GM19193 (cell line): ENCODE results near the gene DCLK3.

Source experiments
- POLR2A ChIP-seq: IDR thresholded peaks from 4 replicates; pipeline ENCODE4 v1.6.1; 2011; ENCODE audit not compliant: insufficient read depth, insufficient read length; ENCODE audit errors: extremely low read depth

Gene DCLK3

GRCh38 chr3:36707623-36708409 is 56.5 kb downstream of the DCLK3 start:
- no peak for TF ChIP-seq POLR2A

- TF ChIP-seq POLR2A = no peak
Observed at GRCh38 chr3:36705015-36705414, 59.3 kb downstream of the DCLK3 start.

- TF ChIP-seq POLR2A = no peak
Observed at GRCh38 chr3:36704280-36704679, 60.1 kb downstream of the DCLK3 start.

- TF ChIP-seq POLR2A = no peak
Observed at GRCh38 chr3:36701249-36701572, 63.1 kb downstream of the DCLK3 start.

GRCh38 chr3:36700537-36701248 is 63.7 kb downstream of the DCLK3 start:
- TF ChIP-seq POLR2A = no peak

- no peak for TF ChIP-seq POLR2A
Observed at GRCh38 chr3:36698314-36698713, 66.0 kb downstream of the DCLK3 start.

GRCh38 chr3:36697229-36698001 is 66.9 kb downstream of the DCLK3 start:
- TF ChIP-seq POLR2A = no peak

- TF ChIP-seq POLR2A = no peak
Observed at GRCh38 chr3:36696799-36697198, 67.6 kb downstream of the DCLK3 start.

GRCh38 chr3:36695769-36696137 is 68.6 kb downstream of the DCLK3 start:
- TF ChIP-seq POLR2A = no peak

- no peak for TF ChIP-seq POLR2A
Observed at GRCh38 chr3:36695113-36695768, 69.1 kb downstream of the DCLK3 start.

GRCh38 chr3:36693670-36694069 is 70.7 kb downstream of the DCLK3 start:
- TF ChIP-seq POLR2A = no peak

GRCh38 chr3:36689560-36689959 is 74.8 kb downstream of the DCLK3 start:
- no peak for TF ChIP-seq POLR2A

GRCh38 chr3:36688815-36689214 is 75.5 kb downstream of the DCLK3 start:
- TF ChIP-seq POLR2A = no peak

GRCh38 chr3:36686516-36686915 is 77.8 kb downstream of the DCLK3 start:
- TF ChIP-seq POLR2A = no peak

GRCh38 chr3:36681867-36682266 is 82.5 kb downstream of the DCLK3 start:
- no peak for TF ChIP-seq POLR2A
